ENCODE results near the gene LMOD2. TPM values are rescaled to one million over a fixed set of nuclear protein-coding genes. Genes with fewer than 3 reads are reported as not detected.

The LMOD2 gene
- total and polyA plus RNA-seq, 2 donors (not counting 3 experiments of a cell fraction or from before 2014, with no cell fraction given): not detected

GRCh38 chr7:123689250-123689649, 33.6 kb downstream of the LMOD2 start:
- Histone ChIP-seq H3K9ac (replicated peaks; ENCODE audit: extremely low read depth, insufficient read depth, low read length) (no peak overlapping the region), H3K79me2 (ENCODE audit: control insufficient read depth, insufficient read depth, low read length) (no peaks in the 10 kb centered on the region), H3K27ac (ENCODE audit: insufficient read depth, low read depth, low read length) (no peak overlapping the region), H3K4me2 (ENCODE audit: insufficient read depth, low read length) (no peak overlapping the region), H2AFZ (ENCODE audit: low read depth, low read length) (no peak overlapping the region), H4K20me1 (replicated peaks; ENCODE audit: control insufficient read depth, extremely low read depth, insufficient read depth, low read length) (no peaks in the 10 kb centered on the region), H3K4me1 (ENCODE audit: control insufficient read depth, extremely low read depth, insufficient read depth, low read length) (no peaks in the 10 kb centered on the region), H3K9me3 (replicated peaks; ENCODE audit: control insufficient read depth, insufficient read depth, low read length) (no peaks in the 10 kb centered on the region), H3K27me3 (ENCODE audit: control insufficient read depth in 2 of 2, insufficient read depth in 2 of 2, low read length in 2 of 2) (no peaks in the 10 kb centered on the region), H3K9me1 (replicated peaks; ENCODE audit: control insufficient read depth, extremely low read depth, insufficient read depth, low read length) (no peaks in the 10 kb centered on the region), H3K36me3 (ENCODE audit: control insufficient read depth in 2 of 2, extremely low read depth in 1 of 2, insufficient read depth in 2 of 2, low read length in 2 of 2) (peaks cover 3 to 5% of the 10 kb centered on the region in 2 experiments), H3K4me3 (replicated peaks in 1 of 3; ENCODE audit: insufficient read depth in 1 of 3, low read depth in 1 of 3, low read length in 3 of 3) (no peak overlapping the region)
- FAIRE-seq (no peak), DNase-seq (ENCODE audit: low read depth, low spot score) (no peak)
- ChIA-PET CTCF (interaction anchor here (1.1 to 1.4 kb wide), 4 partner anchors 12 to 183 kb away, joined by 3 to 5 read pairs (median 5); no protein-coding TSS in a partner anchor), POLR2A (no interaction called here)
- BruUV-seq (replicated peaks): no TSS peak
- dilution Hi-C loops (cut with MboI; ENCODE audit: extremely low pct_ligation_motif_present, low sequenced_read_pairs) (no loop called here), intact Hi-C loops (cut with micrococcal nuclease) (no loop called here)
- TF ChIP-seq FOS (IDR thresholded peaks at IDR 0.05; ENCODE audit: borderline replicate concordance, insufficient read depth, low read length): no peak

GRCh38 chr7:123690550-123690949, 34.9 kb downstream of the LMOD2 start:
- POLR2A ChIA-PET: no interaction called here
- Histone ChIP-seq H3K79me2 (ENCODE audit: control insufficient read depth, insufficient read depth, low read length) (no peaks in the 10 kb centered on the region), H3K4me1 (ENCODE audit: control insufficient read depth, extremely low read depth, insufficient read depth, low read length) (no peaks in the 10 kb centered on the region), H3K4me2 (ENCODE audit: insufficient read depth, low read length) (no peak overlapping the region), H3K9me3 (replicated peaks; ENCODE audit: control insufficient read depth, insufficient read depth, low read length) (no peaks in the 10 kb centered on the region), H4K20me1 (replicated peaks; ENCODE audit: control insufficient read depth, extremely low read depth, insufficient read depth, low read length) (no peaks in the 10 kb centered on the region), H2AFZ (ENCODE audit: low read depth, low read length) (no peak overlapping the region), H3K27me3 (ENCODE audit: control insufficient read depth in 2 of 2, insufficient read depth in 2 of 2, low read length in 2 of 2) (no peaks in the 10 kb centered on the region), H3K27ac (ENCODE audit: insufficient read depth, low read depth, low read length) (no peak overlapping the region), H3K9ac (replicated peaks; ENCODE audit: extremely low read depth, insufficient read depth, low read length) (no peak overlapping the region), H3K36me3 (ENCODE audit: control insufficient read depth in 2 of 2, extremely low read depth in 1 of 2, insufficient read depth in 2 of 2, low read length in 2 of 2) (peaks cover 5 to 7% of the 10 kb centered on the region in 2 experiments), H3K4me3 (replicated peaks in 1 of 3; ENCODE audit: insufficient read depth in 1 of 3, low read depth in 1 of 3, low read length in 3 of 3) (no peak overlapping the region), H3K9me1 (replicated peaks; ENCODE audit: control insufficient read depth, extremely low read depth, insufficient read depth, low read length) (no peaks in the 10 kb centered on the region)
- dilution Hi-C loops (cut with MboI; ENCODE audit: extremely low pct_ligation_motif_present, low sequenced_read_pairs): no loop called here
- FAIRE-seq: no peak
- intact Hi-C loops (cut with micrococcal nuclease): no loop called here
- BruUV-seq (replicated peaks): no TSS peak
- CTCF ChIA-PET: interaction anchor here (1.1 to 2.9 kb wide), 6 partner anchors 8 to 196 kb away, joined by 3 to 14 read pairs (median 4); no protein-coding TSS in a partner anchor
- TF ChIP-seq POLR2AphosphoS5 (IDR thresholded peaks at IDR 0.05; ENCODE audit: insufficient read depth, low read depth, low read length): no peak
- no peak for TF ChIP-seq FOS (IDR thresholded peaks at IDR 0.05; ENCODE audit: borderline replicate concordance, insufficient read depth, low read length)
- no peak for TF ChIP-seq CTCF (IDR thresholded peaks at IDR 0.05; ENCODE audit: extremely low read depth in 1 of 2, insufficient read depth in 1 of 2, low read depth in 1 of 2, low read length in 2 of 2)
- DNase-seq (ENCODE audit: low read depth, low spot score): no peak
